ENCODE data around the gene MOK.

GRCh38 chr14:102346645-102347044 is 41.7 kb upstream of the MOK start:
- TF ChIP-seq CTCF (IDR thresholded peaks at IDR 0.05) (no peak), POLR2A (IDR thresholded peaks at IDR 0.05) (no peak), POLR2AphosphoS5 (IDR thresholded peaks at IDR 0.05) (no peak)

Measured in breast epithelium (tissue), 3 donors.